Liver (tissue), 3 donors: ENCODE data around the gene FREM2.

ENCODE experiments used
- ATF3 ChIP-seq: IDR thresholded peaks from 2 replicates; pipeline ENCODE4 v1.6.1; 2016; ENCODE audit warnings: antibody characterized with exemption
- EGR1 ChIP-seq, 2 donors: IDR thresholded peaks; 2 replicates each; pipeline ENCODE4 v1.6.1; 2016 to 2018; ENCODE audit warnings: antibody characterized with exemption in 2 of 2, low read depth in 2 of 2
- RXRA ChIP-seq, 2 donors: IDR thresholded peaks; 2 replicates each; pipeline ENCODE4 v1.6.1; 2017 to 2018; ENCODE audit warnings: antibody characterized with exemption in 2 of 2, mild to moderate bottlenecking in 1 of 2
- TF ChIP-seq, protein P1 (sequence below): fragments of 150-350 bp; IDR thresholded peaks from 2 replicates; pipeline ENCODE4 v1.5.1; 2017; ENCODE audit warnings: improper control_type of control experiment, low read depth, low read length; ENCODE audit not compliant: missing input control
- TF ChIP-seq, protein P2 (sequence below): IDR thresholded peaks from 2 replicates; pipeline ENCODE4 v1.6.1; 2016; ENCODE audit warnings: antibody characterized with exemption
- TF ChIP-seq, protein P3 (sequence below): IDR thresholded peaks from 2 replicates; pipeline ENCODE4 v1.6.1; 2016; ENCODE audit warnings: antibody characterized with exemption, mild to moderate bottlenecking
- donor health status: healthy.
- donor health status: healthy.

GRCh38 chr13:38796890-38797289 is 110.0 kb downstream of the FREM2 start:
- TF ChIP-seq RXRA (IDR thresholded peaks at IDR 0.05) (no peak), EGR1 (IDR thresholded peaks at IDR 0.05; ENCODE audit: low read depth in 2 of 2) (no peak), ATF3 (no peak)
- TF ChIP-seq, protein P1, sequence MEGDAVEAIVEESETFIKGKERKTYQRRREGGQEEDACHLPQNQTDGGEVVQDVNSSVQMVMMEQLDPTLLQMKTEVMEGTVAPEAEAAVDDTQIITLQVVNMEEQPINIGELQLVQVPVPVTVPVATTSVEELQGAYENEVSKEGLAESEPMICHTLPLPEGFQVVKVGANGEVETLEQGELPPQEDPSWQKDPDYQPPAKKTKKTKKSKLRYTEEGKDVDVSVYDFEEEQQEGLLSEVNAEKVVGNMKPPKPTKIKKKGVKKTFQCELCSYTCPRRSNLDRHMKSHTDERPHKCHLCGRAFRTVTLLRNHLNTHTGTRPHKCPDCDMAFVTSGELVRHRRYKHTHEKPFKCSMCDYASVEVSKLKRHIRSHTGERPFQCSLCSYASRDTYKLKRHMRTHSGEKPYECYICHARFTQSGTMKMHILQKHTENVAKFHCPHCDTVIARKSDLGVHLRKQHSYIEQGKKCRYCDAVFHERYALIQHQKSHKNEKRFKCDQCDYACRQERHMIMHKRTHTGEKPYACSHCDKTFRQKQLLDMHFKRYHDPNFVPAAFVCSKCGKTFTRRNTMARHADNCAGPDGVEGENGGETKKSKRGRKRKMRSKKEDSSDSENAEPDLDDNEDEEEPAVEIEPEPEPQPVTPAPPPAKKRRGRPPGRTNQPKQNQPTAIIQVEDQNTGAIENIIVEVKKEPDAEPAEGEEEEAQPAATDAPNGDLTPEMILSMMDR = no peak
- TF ChIP-seq, protein P2, sequence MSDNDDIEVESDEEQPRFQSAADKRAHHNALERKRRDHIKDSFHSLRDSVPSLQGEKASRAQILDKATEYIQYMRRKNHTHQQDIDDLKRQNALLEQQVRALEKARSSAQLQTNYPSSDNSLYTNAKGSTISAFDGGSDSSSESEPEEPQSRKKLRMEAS = no peak
- TF ChIP-seq, protein P3, sequence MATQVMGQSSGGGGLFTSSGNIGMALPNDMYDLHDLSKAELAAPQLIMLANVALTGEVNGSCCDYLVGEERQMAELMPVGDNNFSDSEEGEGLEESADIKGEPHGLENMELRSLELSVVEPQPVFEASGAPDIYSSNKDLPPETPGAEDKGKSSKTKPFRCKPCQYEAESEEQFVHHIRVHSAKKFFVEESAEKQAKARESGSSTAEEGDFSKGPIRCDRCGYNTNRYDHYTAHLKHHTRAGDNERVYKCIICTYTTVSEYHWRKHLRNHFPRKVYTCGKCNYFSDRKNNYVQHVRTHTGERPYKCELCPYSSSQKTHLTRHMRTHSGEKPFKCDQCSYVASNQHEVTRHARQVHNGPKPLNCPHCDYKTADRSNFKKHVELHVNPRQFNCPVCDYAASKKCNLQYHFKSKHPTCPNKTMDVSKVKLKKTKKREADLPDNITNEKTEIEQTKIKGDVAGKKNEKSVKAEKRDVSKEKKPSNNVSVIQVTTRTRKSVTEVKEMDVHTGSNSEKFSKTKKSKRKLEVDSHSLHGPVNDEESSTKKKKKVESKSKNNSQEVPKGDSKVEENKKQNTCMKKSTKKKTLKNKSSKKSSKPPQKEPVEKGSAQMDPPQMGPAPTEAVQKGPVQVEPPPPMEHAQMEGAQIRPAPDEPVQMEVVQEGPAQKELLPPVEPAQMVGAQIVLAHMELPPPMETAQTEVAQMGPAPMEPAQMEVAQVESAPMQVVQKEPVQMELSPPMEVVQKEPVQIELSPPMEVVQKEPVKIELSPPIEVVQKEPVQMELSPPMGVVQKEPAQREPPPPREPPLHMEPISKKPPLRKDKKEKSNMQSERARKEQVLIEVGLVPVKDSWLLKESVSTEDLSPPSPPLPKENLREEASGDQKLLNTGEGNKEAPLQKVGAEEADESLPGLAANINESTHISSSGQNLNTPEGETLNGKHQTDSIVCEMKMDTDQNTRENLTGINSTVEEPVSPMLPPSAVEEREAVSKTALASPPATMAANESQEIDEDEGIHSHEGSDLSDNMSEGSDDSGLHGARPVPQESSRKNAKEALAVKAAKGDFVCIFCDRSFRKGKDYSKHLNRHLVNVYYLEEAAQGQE = no peak
